ENCODE data around the gene MRPL10. TPM values are rescaled to one million over a fixed set of nuclear protein-coding genes. Genes with fewer than 3 reads are reported as not detected.

The MRPL10 gene
- total RNA-seq, 2 experiments from 2014 or later = 54.4 to 64.9 TPM

- DNase-seq (no peak), ATAC-seq (no peak)
- Mint-ChIP-seq H3K9me3 (ENCODE audit: low read depth) (no peaks in the 10 kb centered on the region), H3K27ac (no peak overlapping the region), H3K4me3 (no peak overlapping the region), H3K4me1 (peaks cover 31% of the 10 kb centered on the region), H3K36me3 (peaks cover 36% of the 10 kb centered on the region), H3K27me3 (no peaks in the 10 kb centered on the region)
- CTCF ChIA-PET = interaction anchor here (2.9 kb wide), 1 partner anchor 7 kb away, joined by 17 read pairs; the partner anchor contains the start of genes LRRC46 and MRPL10
Measured at GRCh38 chr17:47823519-47823918, 7.8 kb downstream of the MRPL10 start.

- ATAC-seq (no peak), DNase-seq (no peak)
- CTCF ChIA-PET = interaction anchor here (1.4 to 2.9 kb wide), 5 partner anchors 8 to 68 kb away, joined by 5 to 17 read pairs (median 10); partner anchors contain the start of genes LRRC46, MRPL10 and SCRN2
- no peaks in the 10 kb centered on the region for H3K9me3 Mint-ChIP-seq (ENCODE audit: low read depth)
- no peak overlapping the region for H3K4me3 Mint-ChIP-seq
- no peaks in the 10 kb centered on the region for H3K27me3 Mint-ChIP-seq
- H3K27ac Mint-ChIP-seq = peak overlapping the region; percentile 83
- peaks cover 27% of the 10 kb centered on the region for H3K4me1 Mint-ChIP-seq
- H3K36me3 Mint-ChIP-seq = peaks cover 32% of the 10 kb centered on the region
Measured at GRCh38 chr17:47822785-47823184, 8.6 kb downstream of the MRPL10 start.

GRCh38 chr17:47821424-47822391 lies 9.6 kb downstream of the MRPL10 start, which contains the start of gene OSBPL7:
OSBPL7 (minus strand) TSS chr17:47821794; CDS start chr17:47820278, 1,516 bp downstream.
- H3K36me3 Mint-ChIP-seq = peaks cover 28% of the 10 kb centered on the region
- DNase-seq (peak; percentile 91), ATAC-seq (peak; percentile 97)
- CTCF ChIA-PET = interaction anchor here (0.7 to 2.9 kb wide), 17 partner anchors 9 to 196 kb away, joined by 3 to 17 read pairs (median 3); partner anchors contain the start of genes LRRC46, MRPL10 and SCRN2
- peak within 1 kb of the TSS; percentile 96 for H3K4me3 Mint-ChIP-seq
- no peaks in the 10 kb centered on the region for H3K9me3 Mint-ChIP-seq (ENCODE audit: low read depth)
- H3K27ac Mint-ChIP-seq = peak within 1 kb of the TSS; percentile 83
- H3K27me3 Mint-ChIP-seq = no peaks in the 10 kb centered on the region
- H3K4me1 Mint-ChIP-seq = peaks cover 27% of the 10 kb centered on the region

GRCh38 chr17:47821031-47821423 lies 10.3 kb downstream of the MRPL10 start:
- Mint-ChIP-seq H3K9me3 (ENCODE audit: low read depth) (no peaks in the 10 kb centered on the region), H3K4me3 (peak overlapping the region; percentile 96), H3K4me1 (peaks cover 27% of the 10 kb centered on the region), H3K27ac (peak overlapping the region; percentile 83), H3K27me3 (no peaks in the 10 kb centered on the region), H3K36me3 (peaks cover 22% of the 10 kb centered on the region)
- DNase-seq = no peak
- ATAC-seq = no peak
- CTCF ChIA-PET = interaction anchor here (0.7 to 2.9 kb wide), 15 partner anchors 9 to 197 kb away, joined by 3 to 17 read pairs (median 4); partner anchors contain the start of genes LRRC46, MRPL10 and SCRN2

- H3K27me3 Mint-ChIP-seq = no peaks in the 10 kb centered on the region
- H3K27ac Mint-ChIP-seq = peak overlapping the region; percentile 83
- DNase-seq (no peak), ATAC-seq (no peak)
- CTCF ChIA-PET = interaction anchor here (1.1 to 2.7 kb wide), 3 partner anchors 17 to 90 kb away, joined by 3 to 11 read pairs (median 3); partner anchors contain the start of gene SCRN2
- peak overlapping the region; percentile 96 for H3K4me3 Mint-ChIP-seq
- H3K36me3 Mint-ChIP-seq = peaks cover 20% of the 10 kb centered on the region
- no peaks in the 10 kb centered on the region for H3K9me3 Mint-ChIP-seq (ENCODE audit: low read depth)
- H3K4me1 Mint-ChIP-seq = peaks cover 27% of the 10 kb centered on the region
Measured at GRCh38 chr17:47820033-47820789, 11.1 kb downstream of the MRPL10 start.

- H3K4me1 Mint-ChIP-seq = peaks cover 27% of the 10 kb centered on the region
- ATAC-seq = no peak
- H3K36me3 Mint-ChIP-seq = peaks cover 18% of the 10 kb centered on the region
- H3K27ac Mint-ChIP-seq = no peak overlapping the region
- CTCF ChIA-PET = no interaction called here
- H3K27me3 Mint-ChIP-seq = no peaks in the 10 kb centered on the region
- DNase-seq = no peak
- no peaks in the 10 kb centered on the region for H3K9me3 Mint-ChIP-seq (ENCODE audit: low read depth)
- no peak overlapping the region for H3K4me3 Mint-ChIP-seq
Measured at GRCh38 chr17:47819475-47819874, 11.9 kb downstream of the MRPL10 start.

- peaks cover 9% of the 10 kb centered on the region for H3K36me3 Mint-ChIP-seq
- no peak overlapping the region for H3K4me3 Mint-ChIP-seq
- H3K4me1 Mint-ChIP-seq = peaks cover 27% of the 10 kb centered on the region
- H3K9me3 Mint-ChIP-seq (ENCODE audit: low read depth) = no peaks in the 10 kb centered on the region
- H3K27ac Mint-ChIP-seq = no peak overlapping the region
- H3K27me3 Mint-ChIP-seq = no peaks in the 10 kb centered on the region
- CTCF ChIA-PET = no interaction called here
- ATAC-seq = no peak
- no peak for DNase-seq
Measured at GRCh38 chr17:47818002-47818695, 13.2 kb downstream of the MRPL10 start.

GRCh38 chr17:47816947-47817346 lies 14.4 kb downstream of the MRPL10 start:
- H3K4me3 Mint-ChIP-seq = no peak overlapping the region
- H3K27me3 Mint-ChIP-seq = no peaks in the 10 kb centered on the region
- H3K27ac Mint-ChIP-seq = no peak overlapping the region
- peaks cover 17% of the 10 kb centered on the region for H3K4me1 Mint-ChIP-seq
- CTCF ChIA-PET = interaction anchor here (0.8 kb wide), 1 partner anchor 24 kb away, joined by 3 read pairs; the partner anchor contains the start of gene SCRN2
- DNase-seq = no peak
- ATAC-seq = no peak
- H3K36me3 Mint-ChIP-seq = peaks cover 8% of the 10 kb centered on the region
- H3K9me3 Mint-ChIP-seq (ENCODE audit: low read depth) = no peaks in the 10 kb centered on the region

- peaks cover 16% of the 10 kb centered on the region for H3K4me1 Mint-ChIP-seq
Measured at GRCh38 chr17:47816111-47816735, 15.1 kb downstream of the MRPL10 start.

GRCh38 chr17:47815106-47815918 lies 16.0 kb downstream of the MRPL10 start:
- no peak for ATAC-seq
- no peak for DNase-seq
- no peaks in the 10 kb centered on the region for H3K9me3 Mint-ChIP-seq (ENCODE audit: low read depth)
- no peak overlapping the region for H3K27ac Mint-ChIP-seq
- H3K36me3 Mint-ChIP-seq = peaks cover 9% of the 10 kb centered on the region
- H3K27me3 Mint-ChIP-seq = no peaks in the 10 kb centered on the region
- H3K4me1 Mint-ChIP-seq = peaks cover 14% of the 10 kb centered on the region
- CTCF ChIA-PET = no interaction called here
- H3K4me3 Mint-ChIP-seq = no peak overlapping the region

More at GRCh38 chr17:47816111-47816735, 15.1 kb downstream of the MRPL10 start:
- Mint-ChIP-seq H3K4me3 (no peak overlapping the region), H3K27ac (no peak overlapping the region), H3K36me3 (peaks cover 8% of the 10 kb centered on the region), H3K27me3 (no peaks in the 10 kb centered on the region), H3K9me3 (ENCODE audit: low read depth) (no peaks in the 10 kb centered on the region)
- DNase-seq (no peak), ATAC-seq (no peak)
- CTCF ChIA-PET = no interaction called here

GRCh38 chr17:47813512-47814031 lies 17.8 kb downstream of the MRPL10 start:
- CTCF ChIA-PET = no interaction called here
- DNase-seq = no peak
- Mint-ChIP-seq H3K4me3 (no peak overlapping the region), H3K4me1 (peaks cover 14% of the 10 kb centered on the region), H3K27me3 (no peaks in the 10 kb centered on the region), H3K27ac (no peak overlapping the region), H3K36me3 (peaks cover 13% of the 10 kb centered on the region), H3K9me3 (ENCODE audit: low read depth) (no peaks in the 10 kb centered on the region)
- ATAC-seq = no peak

Data from activated CD8-positive, alpha-beta memory T cell treated with anti-CD3 and anti-CD28 coated beads, Interleukin-2, amount 10 ng/mL, durations not matched to agents 7 days and 5 days (primary cell).